Right lobe of liver (tissue), 4 donors: ENCODE measurements around the gene NDFIP2.

Source experiments
- CTCF ChIP-seq, 4 donors: fragments of 200-600 bp in 3 of 4; fragments of 450-650 bp in 1 of 4; IDR thresholded peaks; one replicate each; pipeline versions ENCODE4 v1.5.1 to v1.8.0; 2016 to 2022; ENCODE audit warnings: antibody characterized with exemption in 4 of 4, mild to moderate bottlenecking in 2 of 4
- POLR2A ChIP-seq: fragments of 450-650 bp; IDR thresholded peaks from one replicate; pipeline ENCODE4 v1.6.1; 2017; ENCODE audit warnings: antibody characterized with exemption, mild to moderate bottlenecking
- donor health status: DM: no; HTN: no; CAD: no.
- donor health status: DM: no; HTN: no; CAD: no.
- donor health status: DM: no; HTN: yes; CAD: no.

GRCh38 chr13:79445968-79446645 lies 34.8 kb upstream of the NDFIP2 start:
- TF ChIP-seq CTCF (IDR thresholded peaks at IDR 0.05) = no peak
- no peak for TF ChIP-seq POLR2A
